AG10803 (cell line): Measurements from ENCODE around the gene NLRC5.

Experiments
- DNase-seq: peaks from one replicate; pipeline ENCODE4 v3.0.0; 2010; ENCODE audit warnings: low read depth
- H3K4me3 ChIP-seq: 2 replicates; pipeline ENCODE4 v1.5.1; 2011; ENCODE audit warnings: mild to moderate bottlenecking, low read length, control low read depth
- TF ChIP-seq, protein P1 (sequence below): conservative IDR thresholded peaks from 2 replicates; pipeline ENCODE4 v1.5.1; 2011; ENCODE audit warnings: mild to moderate bottlenecking, low read length, control low read depth, inconsistent platforms

NLRC5 gene

DNA sequence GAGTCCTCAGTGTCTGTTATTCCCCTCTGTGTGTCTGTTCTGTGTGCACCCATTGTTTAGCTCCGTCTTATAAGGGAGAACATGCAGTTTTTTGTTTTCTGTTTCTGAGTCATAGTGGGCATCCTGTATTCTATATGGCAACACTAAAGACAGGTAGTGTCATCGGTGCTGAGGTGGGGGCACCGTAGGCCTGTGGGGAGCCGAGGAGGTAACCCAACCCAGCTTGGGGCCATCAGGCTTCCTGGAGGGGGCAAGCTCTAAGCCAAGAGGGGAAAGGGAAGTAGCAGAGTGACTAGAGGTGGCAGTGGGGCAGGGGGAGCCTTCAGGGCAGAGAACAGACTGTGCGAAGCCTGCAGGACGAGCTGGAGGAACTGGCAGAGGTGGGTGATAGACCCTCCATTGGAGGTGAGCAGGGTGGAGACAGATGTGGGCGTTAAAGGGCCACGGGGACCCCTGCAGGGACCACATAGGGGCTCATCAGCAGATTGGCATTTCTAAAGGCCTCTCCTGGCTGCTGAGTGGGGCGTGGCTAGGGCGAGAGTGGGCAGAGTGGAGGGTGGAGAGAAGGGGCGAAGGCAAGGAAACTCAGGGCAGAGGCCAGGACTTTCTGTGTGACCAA is 139.5 kb downstream of the NLRC5 start:
- no peak for DNase-seq

DNA sequence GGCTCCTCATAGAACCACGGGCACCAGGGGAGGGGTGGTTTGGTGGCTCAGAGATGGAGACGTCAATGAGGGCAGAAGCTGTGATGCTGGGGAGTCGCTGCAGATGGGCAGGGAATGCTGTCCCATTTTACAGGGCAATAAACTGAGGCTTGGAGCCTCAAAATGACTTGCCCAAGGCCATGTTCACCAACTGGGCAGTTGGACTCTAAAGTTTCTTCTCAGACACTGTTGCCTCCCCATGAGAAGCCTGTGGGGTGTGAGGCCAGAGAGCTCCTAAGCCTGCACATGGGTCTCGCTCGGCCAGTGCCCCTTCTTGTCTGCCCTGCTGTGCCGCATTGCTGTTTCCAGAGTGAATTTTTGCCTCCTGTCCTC is 141.6 kb downstream of the NLRC5 start:
- TF ChIP-seq, protein P1, sequence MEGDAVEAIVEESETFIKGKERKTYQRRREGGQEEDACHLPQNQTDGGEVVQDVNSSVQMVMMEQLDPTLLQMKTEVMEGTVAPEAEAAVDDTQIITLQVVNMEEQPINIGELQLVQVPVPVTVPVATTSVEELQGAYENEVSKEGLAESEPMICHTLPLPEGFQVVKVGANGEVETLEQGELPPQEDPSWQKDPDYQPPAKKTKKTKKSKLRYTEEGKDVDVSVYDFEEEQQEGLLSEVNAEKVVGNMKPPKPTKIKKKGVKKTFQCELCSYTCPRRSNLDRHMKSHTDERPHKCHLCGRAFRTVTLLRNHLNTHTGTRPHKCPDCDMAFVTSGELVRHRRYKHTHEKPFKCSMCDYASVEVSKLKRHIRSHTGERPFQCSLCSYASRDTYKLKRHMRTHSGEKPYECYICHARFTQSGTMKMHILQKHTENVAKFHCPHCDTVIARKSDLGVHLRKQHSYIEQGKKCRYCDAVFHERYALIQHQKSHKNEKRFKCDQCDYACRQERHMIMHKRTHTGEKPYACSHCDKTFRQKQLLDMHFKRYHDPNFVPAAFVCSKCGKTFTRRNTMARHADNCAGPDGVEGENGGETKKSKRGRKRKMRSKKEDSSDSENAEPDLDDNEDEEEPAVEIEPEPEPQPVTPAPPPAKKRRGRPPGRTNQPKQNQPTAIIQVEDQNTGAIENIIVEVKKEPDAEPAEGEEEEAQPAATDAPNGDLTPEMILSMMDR: no peak
- H3K4me3 ChIP-seq: no peak overlapping the region
- no peak for DNase-seq

More for the DNA sequence above, 139.5 kb downstream of the NLRC5 start:
- TF ChIP-seq, protein P1: no peak
- no peak overlapping the region for H3K4me3 ChIP-seq

DNA sequence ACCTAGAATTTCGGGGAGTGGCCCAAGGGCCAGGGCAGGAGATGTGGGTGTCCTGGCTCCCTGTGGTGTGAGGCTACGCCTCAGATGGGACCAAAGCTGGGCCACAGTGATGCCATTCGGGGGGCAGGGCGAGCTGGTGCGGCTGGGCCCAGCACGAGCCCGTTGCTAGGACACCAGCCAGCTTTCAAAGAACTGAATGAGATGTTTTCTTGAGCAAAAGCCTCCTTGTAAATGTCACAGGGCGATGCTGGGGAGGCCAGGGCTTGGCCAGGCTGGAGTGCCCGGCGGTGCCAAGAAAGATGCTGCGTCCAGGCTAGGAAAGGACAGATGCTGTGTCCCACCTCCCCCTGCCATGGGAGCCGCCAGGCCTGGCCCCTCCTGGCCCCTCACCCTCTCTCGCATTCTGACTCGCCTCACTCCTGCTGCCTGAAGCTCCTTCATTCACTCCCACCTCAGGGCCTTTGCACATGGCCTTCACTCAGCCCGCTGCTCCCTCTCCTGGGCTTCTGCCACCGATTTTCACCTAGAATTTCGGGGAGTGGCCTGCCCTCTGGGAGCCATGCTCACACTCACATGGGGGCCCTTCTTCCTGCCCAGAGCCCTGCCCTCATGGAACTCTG is 142.1 kb downstream of the NLRC5 start:
- H3K4me3 ChIP-seq: no peak overlapping the region
- DNase-seq: no peak
- TF ChIP-seq, protein P1: no peak

DNA sequence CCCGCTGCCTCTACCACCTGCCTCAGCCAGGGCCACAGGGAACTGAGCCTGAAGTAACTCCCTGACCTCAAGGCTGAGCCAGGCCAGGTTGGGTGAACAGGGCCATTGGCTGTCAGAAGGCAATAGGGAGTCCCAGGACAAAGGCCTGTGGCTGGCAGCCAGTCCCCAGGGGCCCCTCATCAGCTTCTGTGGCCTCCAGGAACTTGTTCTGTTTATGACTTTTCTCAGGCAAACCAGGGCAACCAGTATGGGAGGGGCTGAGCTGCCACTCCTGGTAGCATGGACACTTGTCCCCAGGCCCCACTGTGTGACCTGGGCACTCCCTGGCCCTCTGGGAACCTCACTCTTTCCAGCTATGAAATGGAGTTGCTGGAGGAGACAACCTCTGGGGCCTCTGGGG is 143.1 kb downstream of the NLRC5 start:
- DNase-seq: no peak
- H3K4me3 ChIP-seq: no peak overlapping the region
- TF ChIP-seq, protein P1: no peak

DNA sequence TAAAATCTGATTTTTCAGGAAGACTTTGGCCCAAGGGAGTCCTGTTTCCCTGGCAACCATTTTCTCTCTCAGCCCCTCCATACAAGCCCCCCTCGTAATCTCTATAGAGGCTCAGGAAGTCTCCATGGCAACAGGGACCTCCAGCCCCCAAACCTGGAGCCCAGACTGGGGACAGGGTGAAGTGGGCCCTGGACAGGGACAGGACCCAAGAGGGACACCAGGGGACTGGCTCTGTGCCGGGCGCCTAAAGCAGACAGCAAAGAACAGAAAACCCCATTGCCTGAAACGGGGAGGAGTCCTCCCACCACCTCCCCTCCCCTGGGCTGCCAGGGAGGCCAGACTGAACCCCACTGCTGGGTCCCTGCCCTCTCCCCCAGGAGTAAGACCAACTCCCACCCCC is 143.7 kb downstream of the NLRC5 start:
- TF ChIP-seq, protein P1: no peak
- DNase-seq: no peak
- H3K4me3 ChIP-seq: no peak overlapping the region
